Measurements from ENCODE around the gene IGSF21. TPM values are rescaled to one million over a fixed set of nuclear protein-coding genes. Genes with fewer than 3 reads are reported as not detected.

Gene IGSF21
- total RNA-seq, 1 experiment from 2014 or later = 5.2 TPM

GRCh38 chr1:18111605-18112297 lies 4.2 kb downstream of the IGSF21 start:
- Histone ChIP-seq H4K20me1 (ENCODE audit: control insufficient read depth, insufficient read depth, insufficient read length) (peaks cover 3% of the 10 kb centered on the region), H2BK20ac (ENCODE audit: low read depth, low read length, poor library complexity, severe bottlenecking) (no peak overlapping the region), H2BK5ac (ENCODE audit: insufficient read length, low read length) (no peak overlapping the region), H3K56ac (ENCODE audit: insufficient read length, low read depth, low read length) (no peak overlapping the region), H3K4me1 (ENCODE audit: insufficient read depth, low read length) (peaks cover 9% of the 10 kb centered on the region; the same call in 1 of the 2 replicates), H4K5ac (ENCODE audit: insufficient read length, low read depth, low read length) (no peak overlapping the region), H3T11ph (ENCODE audit: low read length) (no peak overlapping the region), H3K79me2 (ENCODE audit: insufficient read depth, low read length) (peaks cover 2% of the 10 kb centered on the region; the same call in 1 of the 2 replicates), H3K23ac (ENCODE audit: insufficient read length, low read depth, low read length) (no peak overlapping the region), H3K4ac (ENCODE audit: low read depth, low read length) (no peak overlapping the region), H3K14ac (ENCODE audit: insufficient read depth, low read length) (no peak overlapping the region), H2AFZ (ENCODE audit: low read length) (no peak overlapping the region), H4K91ac (ENCODE audit: insufficient read length, low read depth, low read length) (no peak overlapping the region), H2AK5ac (ENCODE audit: insufficient read length, low read length) (no peak overlapping the region), H2BK15ac (ENCODE audit: low read depth, low read length) (no peak overlapping the region), H3K23me2 (ENCODE audit: insufficient read length, low read depth, low read length, poor library complexity, severe bottlenecking) (peaks cover 37% of the 10 kb centered on the region), H3K27me3 (ENCODE audit: insufficient read depth, low read length) (peaks cover 14% of the 10 kb centered on the region; the same call in 1 of the 2 replicates), H2BK12ac (ENCODE audit: insufficient read length, low read depth, low read length) (no peak overlapping the region), H3K9me3 (ENCODE audit: control insufficient read depth, low read depth, low read length) (no peaks in the 10 kb centered on the region), H3K9ac (ENCODE audit: extremely low read depth, insufficient read length, low read length) (no peak overlapping the region), H3K4me2 (ENCODE audit: insufficient read depth, insufficient read length, low read length) (no peak overlapping the region), H3K18ac (ENCODE audit: insufficient read length, low read depth, low read length) (no peak overlapping the region), H3K79me1 (ENCODE audit: insufficient read depth, low read depth, low read length, poor library complexity, severe bottlenecking) (no peaks in the 10 kb centered on the region), H2BK120ac (ENCODE audit: low read depth, low read length, poor library complexity, severe bottlenecking) (no peak overlapping the region), H4K8ac (replicated peaks; ENCODE audit: insufficient read length, low read depth, low read length) (no peak overlapping the region), H3K27ac (ENCODE audit: insufficient read length, low read depth, low read length) (no peak overlapping the region)
- WGBS (ENCODE audit: extremely low coverage, insufficient read length, low lambda C conversion rate) = no CpG with 5 or more reads among the region's 12 CpGs
- H3K4me3 Mint-ChIP-seq = peak overlapping the region in 1 of 2 experiments; percentile 77; a peak in 2 of 5 replicates
- no peak for TF ChIP-seq CTCF (conservative IDR thresholded peaks at IDR 0.05)
- DNase-seq = no peak
- peaks cover 0 to 3% of the 10 kb centered on the region in 2 experiments; a peak in 2 of 5 replicates for H3K9me3 Mint-ChIP-seq
- no peaks in the 10 kb centered on the region for H3K36me3 Mint-ChIP-seq (ENCODE audit: insufficient read depth in 1 of 3, low read depth in 3 of 3)
- no peak overlapping the region for H3K27ac Mint-ChIP-seq
- H3K4me1 Mint-ChIP-seq = peaks cover 32 to 36% of the 10 kb centered on the region in 2 experiments
- H3K27me3 Mint-ChIP-seq (ENCODE audit: low read depth) = peaks cover 88% of the 10 kb centered on the region

Measured in H9 (cell line).